Daoy (cell line): ENCODE measurements around the gene PRPF8. TPM values are rescaled to one million over a fixed set of nuclear protein-coding genes. Genes with fewer than 3 reads are reported as not detected.
A peak's percentile ranks its signal among the peaks of the same experiment; 100 is the strongest.

ENCODE experiments used
- DNase-seq: peaks from one replicate; pipeline ENCODE4 v3.0.0-alpha.2; 2015; ENCODE audit warnings: low read depth
- total RNA-seq: library from RNA; depleted of rRNA; stranded (reverse); fragments of >200 nt; shearing (Covaris generic); gene quantifications from 2 replicates; pipeline ENCODE4 v1.2.3, GENCODE V29; 2014

Gene PRPF8
- total RNA-seq, 1 experiment from 2014 or later: 63.9 TPM

- peak; percentile 90 for DNase-seq
Observed at GRCh38 chr17:1644493-1645206, 40.0 kb downstream of the PRPF8 start.

GRCh38 chr17:1643999-1644492 is 40.6 kb downstream of the PRPF8 start:
- DNase-seq: peak; percentile 67

GRCh38 chr17:1643293-1643998 is 41.2 kb downstream of the PRPF8 start:
- peak; percentile 64 for DNase-seq

GRCh38 chr17:1641065-1641403 is 43.6 kb downstream of the PRPF8 start:
- DNase-seq: no peak

- DNase-seq: no peak
Observed at GRCh38 chr17:1640329-1641064, 44.2 kb downstream of the PRPF8 start.

- DNase-seq: no peak
Observed at GRCh38 chr17:1639549-1640180, 45.0 kb downstream of the PRPF8 start.

- DNase-seq: no peak
Observed at GRCh38 chr17:1638624-1639300, 45.9 kb downstream of the PRPF8 start.

- no peak for DNase-seq
Observed at GRCh38 chr17:1638171-1638590, 46.5 kb downstream of the PRPF8 start.

GRCh38 chr17:1636732-1637285 is 47.9 kb downstream of the PRPF8 start:
- DNase-seq: no peak

- DNase-seq: no peak
Observed at GRCh38 chr17:1635675-1636465, 48.8 kb downstream of the PRPF8 start.

- no peak for DNase-seq
Observed at GRCh38 chr17:1634841-1635650, 49.6 kb downstream of the PRPF8 start.

- peak; percentile 56 for DNase-seq
Observed at GRCh38 chr17:1630662-1631061, 54.0 kb downstream of the PRPF8 start.

GRCh38 chr17:1629504-1630310 is 55.0 kb downstream of the PRPF8 start:
- peak; percentile 76 for DNase-seq

GRCh38 chr17:1628856-1629503 is 55.7 kb downstream of the PRPF8 start:
- DNase-seq: peak; percentile 98

GRCh38 chr17:1627982-1628855 is 56.4 kb downstream of the PRPF8 start, which contains the start of gene SLC43A2:
SLC43A2 (minus strand) TSS chr17:1628834; CDS start chr17:1627874, 960 bp downstream.
- peak; percentile 93 for DNase-seq

GRCh38 chr17:1627182-1627981 is 57.3 kb downstream of the PRPF8 start:
- no peak for DNase-seq
